Suprapubic skin (tissue), 4 donors: ENCODE results near the gene MRPS34. TPM values are rescaled to one million over a fixed set of nuclear protein-coding genes. Genes with fewer than 3 reads are reported as not detected.

ENCODE experiments used
- DNase-seq, 2 donors: peaks; one replicate each; pipeline ENCODE4 v3.0.0-alpha.2; 2019; ENCODE audit warnings: low spot score in 2 of 2
- H3K27ac ChIP-seq: fragments of 200-600 bp; sonication (generic); one replicate; pipeline ENCODE4 v1.5.1; 2019
- H3K27me3 ChIP-seq: fragments of 200-600 bp; sonication (generic); one replicate; pipeline ENCODE4 v1.5.1; 2019
- H3K36me3 ChIP-seq: fragments of 200-600 bp; sonication (generic); one replicate; pipeline ENCODE4 v1.5.1; 2019
- H3K4me1 ChIP-seq: fragments of 200-600 bp; sonication (generic); one replicate; pipeline ENCODE4 v1.5.1; 2019
- H3K4me3 ChIP-seq: fragments of 200-600 bp; sonication (generic); one replicate; pipeline ENCODE4 v1.5.1; 2019; ENCODE audit warnings: mild to moderate bottlenecking
- H3K9me3 ChIP-seq: fragments of 200-600 bp; sonication (generic); one replicate; pipeline ENCODE4 v1.5.1; 2019
- CTCF ChIP-seq, 2 donors: fragments of 200-600 bp in 1 of 2; fragments of 450-650 bp in 1 of 2; sonication (generic) in 1 of 2; IDR thresholded peaks; one replicate each; pipeline ENCODE4 v1.5.1; 2016 to 2019; ENCODE audit warnings: antibody characterized with exemption in 2 of 2, mild to moderate bottlenecking in 1 of 2, moderate library complexity in 1 of 2
- EP300 ChIP-seq: sonication (generic); formaldehyde crosslinking; IDR thresholded peaks from one replicate; pipeline ENCODE4 v1.6.1; 2017; ENCODE audit warnings: antibody characterized with exemption
- POLR2A ChIP-seq, 2 donors: fragments of 450-650 bp; IDR thresholded peaks; one replicate each; pipeline ENCODE4 v1.6.1; 2017; ENCODE audit warnings: antibody characterized with exemption in 2 of 2, mild to moderate bottlenecking in 2 of 2, moderate library complexity in 2 of 2
- POLR2AphosphoS5 ChIP-seq, 3 donors: sonication (generic); formaldehyde crosslinking; IDR thresholded peaks; one replicate each; pipeline ENCODE4 v1.6.1; 2017; ENCODE audit warnings: antibody characterized with exemption in 3 of 3
- WGBS: methylation state at CpG from one replicate; pipeline ENCODE4 v1.1.5; 2018; 5-methylcytosine and 5-hydroxymethylcytosine counted together
- total RNA-seq, 4 donors: library from RNA; depleted of rRNA; stranded (reverse); fragments of >200 nt; gene quantifications; one replicate each; pipeline ENCODE4 v1.1.0, GENCODE V29; 2016

MRPS34 gene
- total RNA-seq, 4 donors from 2014 or later: 46.8 to 74.3 (median 64.9) TPM

- no peak overlapping the region for H3K27ac ChIP-seq
- no peaks in the 10 kb centered on the region for H3K27me3 ChIP-seq
- H3K36me3 ChIP-seq: peaks cover 80% of the 10 kb centered on the region
- 99% methylated on average over 12 of the region's 15 CpGs for WGBS
- TF ChIP-seq EP300 (no peak), POLR2AphosphoS5 (IDR thresholded peaks at IDR 0.05) (no peak), POLR2A (IDR thresholded peaks at IDR 0.05) (no peak), CTCF (IDR thresholded peaks at IDR 0.05) (no peak)
- no peak overlapping the region for H3K4me3 ChIP-seq
- H3K4me1 ChIP-seq: peaks cover 8% of the 10 kb centered on the region
- no peak for DNase-seq
- H3K9me3 ChIP-seq: no peaks in the 10 kb centered on the region
Observed at GRCh38 chr16:1760911-1761310, 12.0 kb downstream of the MRPS34 start.

DNA sequence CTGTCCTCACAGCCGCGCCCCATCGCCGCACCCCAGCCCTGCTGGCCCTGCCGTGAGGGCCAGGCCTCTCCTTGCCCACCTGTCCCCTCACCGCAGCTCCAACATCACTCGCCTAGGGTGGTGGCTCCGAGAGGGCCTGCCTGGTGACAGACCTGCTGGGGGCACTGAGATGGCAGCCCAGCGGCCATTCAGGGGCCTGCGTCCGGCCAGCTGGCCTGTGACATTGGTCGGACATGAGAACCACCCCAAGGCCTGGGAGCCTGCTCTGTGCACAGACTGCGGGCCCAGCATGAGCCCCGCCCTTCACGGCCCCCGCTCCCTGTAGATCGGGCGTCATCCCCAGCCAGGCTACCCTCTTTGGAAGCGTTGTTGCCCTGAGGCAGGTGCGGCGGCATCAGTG lies 13.4 kb downstream of the MRPS34 start:
- H3K36me3 ChIP-seq: peaks cover 66% of the 10 kb centered on the region
- H3K27ac ChIP-seq: no peak overlapping the region
- 96% methylated on average over 14 of the region's 21 CpGs for WGBS
- H3K4me3 ChIP-seq: no peak overlapping the region
- no peaks in the 10 kb centered on the region for H3K9me3 ChIP-seq
- no peaks in the 10 kb centered on the region for H3K27me3 ChIP-seq
- TF ChIP-seq POLR2A (IDR thresholded peaks at IDR 0.05) (no peak), EP300 (no peak)
- H3K4me1 ChIP-seq: peaks cover 14% of the 10 kb centered on the region
- DNase-seq: no peak

DNA sequence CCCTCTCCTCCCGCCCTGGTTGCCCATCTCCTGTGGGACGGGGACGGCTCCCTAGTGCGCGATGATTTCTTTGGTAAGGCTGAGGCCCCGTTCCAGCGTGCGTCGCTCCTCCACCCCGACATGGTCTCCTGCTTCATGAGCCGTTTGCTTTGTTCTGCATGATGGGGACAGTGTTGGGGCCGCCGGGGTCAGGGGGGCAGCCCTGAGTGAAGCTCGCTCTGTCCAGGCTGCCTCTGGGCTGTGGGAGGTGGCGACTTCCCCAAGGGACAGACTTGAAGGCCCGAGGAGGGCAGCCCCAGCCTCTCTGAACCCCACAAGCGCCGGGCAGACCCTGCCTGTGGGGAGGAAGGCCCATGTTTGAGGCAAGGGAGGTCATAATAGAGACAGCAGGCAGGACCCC lies 14.0 kb downstream of the MRPS34 start:
- H3K27me3 ChIP-seq: no peaks in the 10 kb centered on the region
- no peak for DNase-seq
- H3K4me1 ChIP-seq: peaks cover 12% of the 10 kb centered on the region
- peaks cover 65% of the 10 kb centered on the region for H3K36me3 ChIP-seq
- no peak overlapping the region for H3K4me3 ChIP-seq
- WGBS: 92% methylated on average over 13 of the region's 18 CpGs
- H3K27ac ChIP-seq: no peak overlapping the region
- H3K9me3 ChIP-seq: no peaks in the 10 kb centered on the region
- TF ChIP-seq CTCF (IDR thresholded peaks at IDR 0.05) (no peak), EP300 (no peak)

DNA sequence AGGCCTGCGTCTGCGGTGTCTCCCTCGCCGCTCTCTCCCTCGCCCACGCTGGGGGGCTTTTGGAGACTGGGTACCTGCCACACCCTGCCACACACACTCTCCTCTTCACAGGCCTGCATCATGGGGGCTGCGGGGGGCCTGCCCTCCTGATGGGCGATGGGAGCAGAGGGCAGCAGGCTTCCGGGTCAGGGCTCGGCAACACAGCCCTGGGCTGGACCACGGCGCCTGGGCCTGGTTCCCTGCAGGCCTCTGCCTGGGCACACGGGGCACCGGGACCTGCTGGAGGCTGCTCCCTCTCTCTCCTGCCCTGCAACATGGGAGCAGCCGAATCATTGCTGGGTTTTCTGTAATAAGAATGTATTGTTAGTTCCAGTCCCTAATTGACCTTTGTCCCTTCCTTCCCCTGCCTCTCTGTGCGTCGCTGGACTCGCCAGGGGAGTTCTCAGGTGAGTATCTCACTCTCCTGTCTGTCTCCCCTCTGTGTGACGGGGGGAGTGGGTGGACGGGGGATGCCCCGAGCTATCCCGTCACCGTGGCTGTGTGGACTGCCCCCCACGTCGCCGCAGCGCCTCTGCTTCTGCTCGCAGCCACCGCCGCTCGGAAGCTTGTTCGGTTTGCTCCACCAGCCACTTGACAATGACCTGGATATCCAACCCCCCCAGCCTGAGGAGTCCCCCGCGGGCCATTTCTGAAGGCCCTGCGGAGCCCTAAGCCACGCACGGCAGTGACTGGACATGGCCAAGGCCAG lies 15.0 kb downstream of the MRPS34 start:
- Histone ChIP-seq H3K4me3 (no peak overlapping the region), H3K9me3 (no peaks in the 10 kb centered on the region), H3K36me3 (peaks cover 60% of the 10 kb centered on the region), H3K27me3 (no peaks in the 10 kb centered on the region), H3K4me1 (peaks cover 11% of the 10 kb centered on the region), H3K27ac (no peak overlapping the region)
- 94% methylated on average over 27 of the region's 37 CpGs for WGBS
- TF ChIP-seq POLR2AphosphoS5 (IDR thresholded peaks at IDR 0.05) (no peak), POLR2A (IDR thresholded peaks at IDR 0.05) (no peak), EP300 (no peak)
- DNase-seq: no peak

- Histone ChIP-seq H3K27me3 (no peaks in the 10 kb centered on the region), H3K27ac (no peak overlapping the region), H3K4me3 (no peak overlapping the region), H3K36me3 (peaks cover 58% of the 10 kb centered on the region), H3K4me1 (peaks cover 11% of the 10 kb centered on the region), H3K9me3 (no peaks in the 10 kb centered on the region)
- no peak for TF ChIP-seq POLR2AphosphoS5 (IDR thresholded peaks at IDR 0.05)
- 88% methylated on average over 12 of the region's 12 CpGs for WGBS
- no peak for DNase-seq
Observed at GRCh38 chr16:1754204-1754603, 18.7 kb downstream of the MRPS34 start.

DNA sequence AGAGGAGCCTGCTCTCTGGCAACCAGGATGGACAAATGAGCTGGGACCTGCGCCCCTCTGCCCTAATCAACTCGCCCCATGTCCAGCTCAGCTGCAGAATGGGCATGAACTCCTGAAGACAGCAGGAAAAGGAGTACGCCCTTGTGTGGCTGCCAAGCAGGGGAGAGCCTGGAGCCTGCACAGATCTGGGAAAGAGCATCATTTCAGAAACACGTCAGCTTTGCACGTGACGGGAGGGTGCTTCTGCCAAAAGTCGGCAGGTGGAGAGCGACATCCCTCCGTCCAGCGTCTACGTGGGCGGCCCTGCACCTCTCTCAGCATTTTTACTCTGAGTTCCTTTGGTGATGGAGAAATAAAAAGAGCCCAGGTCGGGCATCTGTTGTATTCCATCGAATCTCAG lies 20.1 kb downstream of the MRPS34 start:
- 95% methylated on average over 14 of the region's 14 CpGs for WGBS
- no peak overlapping the region for H3K4me3 ChIP-seq
- no peaks in the 10 kb centered on the region for H3K9me3 ChIP-seq
- no peak overlapping the region for H3K27ac ChIP-seq
- H3K4me1 ChIP-seq: peaks cover 11% of the 10 kb centered on the region
- peaks cover 61% of the 10 kb centered on the region for H3K36me3 ChIP-seq
- DNase-seq: no peak
- H3K27me3 ChIP-seq: no peaks in the 10 kb centered on the region
- TF ChIP-seq POLR2AphosphoS5 (IDR thresholded peaks at IDR 0.05): no peak

DNA sequence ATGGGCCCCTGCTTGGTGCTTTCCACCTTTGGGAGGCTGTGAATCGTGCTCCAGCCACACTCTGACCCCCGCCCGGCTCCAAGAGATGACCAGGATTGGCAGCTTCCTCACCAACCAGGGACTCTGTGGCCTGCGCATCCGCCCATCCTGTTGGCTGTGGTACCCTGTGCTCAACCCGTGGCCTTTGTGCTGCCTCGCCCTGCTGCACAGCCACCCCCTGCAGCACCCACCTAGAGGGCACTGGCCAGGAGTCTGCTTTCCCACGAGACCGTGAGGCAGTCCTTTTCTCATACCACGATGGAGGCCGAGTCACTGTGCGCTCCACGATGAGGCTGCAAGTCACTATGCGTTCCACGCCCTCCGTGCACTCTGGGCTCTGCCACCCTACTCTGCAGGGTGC lies 21.0 kb downstream of the MRPS34 start:
- no peak overlapping the region for H3K27ac ChIP-seq
- peaks cover 11% of the 10 kb centered on the region for H3K4me1 ChIP-seq
- H3K4me3 ChIP-seq: no peak overlapping the region
- TF ChIP-seq EP300: no peak
- no peak for TF ChIP-seq POLR2AphosphoS5 (IDR thresholded peaks at IDR 0.05)
- no peak for TF ChIP-seq CTCF (IDR thresholded peaks at IDR 0.05)
- no peak for TF ChIP-seq POLR2A (IDR thresholded peaks at IDR 0.05)
- 94% methylated on average over 16 of the region's 16 CpGs for WGBS
- H3K9me3 ChIP-seq: no peaks in the 10 kb centered on the region
- no peak for DNase-seq
- H3K27me3 ChIP-seq: no peaks in the 10 kb centered on the region
- peaks cover 65% of the 10 kb centered on the region for H3K36me3 ChIP-seq
